Iris pigment epithelial cell (primary cell): Measurements from ENCODE around the gene PRRC2B.
"Not testable (repeated sequence)": the region's sequence is repeated elsewhere in the genome, so short reads cannot be mapped to it uniquely, and the experiment has no call there.

Experiments used
- DNase-seq: peaks from one replicate; pipeline ENCODE4 v3.0.0-alpha.2; 2011; ENCODE audit warnings: low read depth

The PRRC2B gene

GRCh38 chr9:131386281-131386680 is 7.6 kb upstream of the PRRC2B start:
- no peak for DNase-seq

- DNase-seq: no peak
Observed at GRCh38 chr9:131387394-131387793, 6.5 kb upstream of the PRRC2B start.

DNA sequence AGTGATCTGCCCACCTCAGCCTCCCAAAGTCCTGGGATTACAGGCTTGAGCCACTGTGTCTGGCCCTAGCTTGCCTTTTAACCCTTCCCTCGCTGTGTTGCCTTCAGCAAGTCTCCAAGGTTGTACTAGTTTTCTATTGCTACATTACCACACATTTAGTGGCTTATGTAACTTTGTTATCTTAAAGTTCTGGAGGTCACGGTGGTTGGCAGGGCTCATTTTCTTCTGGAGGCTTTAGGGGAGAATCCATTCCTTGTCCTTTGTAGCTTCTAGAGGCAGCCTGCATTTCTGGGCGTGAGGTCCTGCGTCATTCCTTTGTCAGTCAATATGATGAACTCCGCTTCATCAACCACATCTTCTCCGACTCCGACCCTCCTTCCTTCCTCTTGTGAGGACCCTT is 2.9 kb upstream of the PRRC2B start:
- DNase-seq: no peak

DNA sequence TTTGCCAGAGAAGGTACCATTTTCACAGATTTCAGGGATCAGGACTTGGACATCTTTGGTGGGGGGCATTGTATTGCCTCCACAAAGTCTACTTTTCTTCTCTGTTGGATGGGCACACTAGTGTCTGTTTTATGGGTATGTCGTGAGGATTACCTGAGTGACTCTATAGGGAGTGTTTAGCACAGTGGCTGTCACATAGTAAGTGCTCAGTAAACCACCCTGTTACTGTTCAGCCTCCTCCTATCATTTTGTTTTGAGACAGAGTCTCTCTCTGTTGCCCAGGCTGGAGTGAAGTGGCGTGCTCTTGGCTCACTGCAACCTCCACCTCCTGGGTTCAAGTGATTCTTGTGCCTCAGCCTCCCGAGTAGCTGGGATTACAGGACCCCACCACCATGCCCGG is 2.4 kb upstream of the PRRC2B start:
- no peak for DNase-seq

- DNase-seq: no peak
Observed at GRCh38 chr9:131394464-131395156, 724 bp downstream of the PRRC2B start.

DNA sequence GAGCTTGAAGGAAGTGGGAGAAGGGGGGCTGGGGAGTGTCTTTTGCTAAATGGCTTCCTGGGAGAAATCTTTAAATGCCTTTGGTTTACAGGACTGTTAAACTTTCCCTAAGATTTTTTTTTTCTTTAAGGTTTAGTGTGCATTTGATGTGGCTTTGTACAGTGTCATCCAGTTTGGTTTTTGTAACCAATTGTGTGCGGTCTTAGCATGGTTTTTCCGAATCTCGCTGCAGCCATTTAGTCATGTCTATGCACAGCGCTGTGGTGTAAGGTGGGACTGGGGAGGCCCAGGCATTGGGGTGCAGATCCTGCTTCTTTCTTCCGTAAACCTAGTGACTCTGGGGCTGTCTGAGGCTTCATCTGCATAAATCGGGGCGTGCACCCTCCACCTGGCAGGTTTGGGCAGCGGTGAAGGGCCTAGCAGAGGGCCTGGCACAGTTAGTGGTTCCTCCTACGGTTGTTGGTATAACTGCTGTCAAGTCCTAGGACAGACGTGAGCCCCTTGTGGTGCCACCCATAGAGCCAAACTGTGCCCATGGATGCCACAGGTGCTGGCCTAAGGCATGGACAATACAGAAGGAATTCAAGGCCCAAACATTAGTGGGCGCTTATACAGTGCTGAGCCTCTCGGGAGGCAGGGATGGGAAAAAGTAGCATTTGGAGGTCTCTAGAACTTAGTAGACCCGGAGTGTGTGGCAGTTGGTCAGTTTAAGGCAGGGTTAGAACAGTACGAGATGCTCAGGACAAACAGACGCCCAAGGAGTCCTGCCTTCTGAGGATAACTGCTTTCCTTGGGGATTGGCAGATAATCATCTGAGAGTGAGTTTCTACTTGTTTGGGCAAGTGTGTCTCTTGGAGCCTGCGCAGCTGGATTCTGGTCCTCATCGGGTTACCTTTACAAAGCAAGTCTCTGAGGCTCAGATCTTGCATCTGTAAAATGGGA is 1.5 kb downstream of the PRRC2B start:
- no peak for DNase-seq

DNA sequence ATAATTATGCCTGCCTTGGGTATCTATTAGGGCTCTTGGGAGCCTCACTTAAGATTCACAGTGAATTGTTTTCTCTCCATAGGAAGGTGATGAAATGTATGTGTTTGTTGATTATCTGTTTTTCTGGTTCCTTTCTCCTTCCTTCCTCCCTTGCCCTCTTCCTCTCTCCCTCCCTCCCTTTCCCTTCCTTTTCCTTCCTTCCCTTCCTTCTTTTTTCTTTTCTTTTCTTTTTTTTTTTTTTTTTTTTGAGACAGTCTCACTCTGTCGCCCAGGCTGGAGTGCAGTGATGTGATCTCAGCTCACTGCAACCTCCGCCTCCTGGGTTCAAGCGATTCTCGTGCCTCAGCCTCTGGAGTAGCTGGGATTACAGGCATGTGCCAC is 2.2 kb downstream of the PRRC2B start:
- DNase-seq: not testable (repeated sequence)

DNA sequence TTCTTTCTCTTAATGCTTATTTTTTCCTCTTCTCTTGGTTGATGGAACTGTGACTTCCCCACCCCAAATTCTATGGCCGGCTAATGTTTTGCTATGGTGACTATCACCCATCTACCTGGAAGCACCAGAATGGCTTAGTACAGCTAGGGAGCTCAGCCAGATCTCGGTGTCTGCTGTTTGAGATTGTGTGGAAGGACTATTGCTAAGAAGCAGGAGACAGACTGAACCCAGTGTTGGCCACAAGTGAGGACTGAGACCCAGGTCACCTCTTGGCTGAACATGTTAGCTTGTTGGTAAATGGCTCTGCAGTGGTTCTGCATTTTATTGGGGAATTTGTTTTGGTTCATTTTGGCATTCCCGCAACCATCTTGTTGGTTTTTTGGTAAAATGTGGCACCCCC is 2.7 kb downstream of the PRRC2B start:
- no peak for DNase-seq

GRCh38 chr9:131397100-131397790 is 3.4 kb downstream of the PRRC2B start:
- DNase-seq: no peak

- DNase-seq: no peak
Observed at GRCh38 chr9:131398204-131398603, 4.3 kb downstream of the PRRC2B start.

GRCh38 chr9:131399972-131400371 is 6.1 kb downstream of the PRRC2B start:
- no peak for DNase-seq

GRCh38 chr9:131400627-131401026 is 6.7 kb downstream of the PRRC2B start:
- DNase-seq: no peak

- DNase-seq: no peak
Observed at GRCh38 chr9:131402073-131402472, 8.2 kb downstream of the PRRC2B start.

DNA sequence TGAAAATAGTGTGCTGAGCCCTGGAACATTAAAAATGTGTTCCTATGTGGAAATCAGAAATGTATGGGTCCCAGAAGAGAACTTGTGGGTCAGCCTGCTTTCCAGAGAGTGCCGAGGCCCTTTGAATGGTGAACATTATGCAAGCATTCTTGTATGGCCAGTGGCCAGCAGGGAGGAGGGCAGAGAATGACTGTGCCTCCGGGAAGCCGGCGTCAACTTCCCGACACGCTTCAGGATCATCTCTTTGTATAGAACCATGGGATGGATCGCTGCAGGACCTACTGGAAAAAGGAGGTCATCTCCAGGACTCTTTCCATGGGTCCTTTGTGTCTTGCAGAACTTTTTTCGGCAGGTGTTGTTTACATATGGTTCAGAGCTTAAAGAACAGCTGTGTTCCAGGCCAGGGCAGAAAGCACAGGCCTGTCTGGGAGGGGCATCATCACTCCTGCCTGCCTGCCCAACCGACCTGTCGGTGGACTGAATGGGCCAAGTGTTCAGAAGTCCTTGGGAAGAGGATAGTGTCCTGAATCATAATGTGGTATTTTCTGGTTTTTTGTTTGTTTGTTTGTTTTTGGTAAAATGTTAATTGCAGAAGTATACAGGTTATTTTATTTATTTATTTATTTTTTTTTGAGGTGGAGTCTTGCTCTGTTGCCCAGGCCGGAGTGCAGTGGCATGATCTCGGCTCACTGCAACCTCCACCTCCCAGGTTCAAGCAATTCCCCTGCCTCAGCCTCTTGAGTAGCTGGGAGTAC is 9.0 kb downstream of the PRRC2B start:
- DNase-seq: peak; percentile 90

- no peak for DNase-seq
Observed at GRCh38 chr9:131403493-131403773, 9.5 kb downstream of the PRRC2B start.

- no peak for DNase-seq
Observed at GRCh38 chr9:131404581-131404980, 10.7 kb downstream of the PRRC2B start.

DNA sequence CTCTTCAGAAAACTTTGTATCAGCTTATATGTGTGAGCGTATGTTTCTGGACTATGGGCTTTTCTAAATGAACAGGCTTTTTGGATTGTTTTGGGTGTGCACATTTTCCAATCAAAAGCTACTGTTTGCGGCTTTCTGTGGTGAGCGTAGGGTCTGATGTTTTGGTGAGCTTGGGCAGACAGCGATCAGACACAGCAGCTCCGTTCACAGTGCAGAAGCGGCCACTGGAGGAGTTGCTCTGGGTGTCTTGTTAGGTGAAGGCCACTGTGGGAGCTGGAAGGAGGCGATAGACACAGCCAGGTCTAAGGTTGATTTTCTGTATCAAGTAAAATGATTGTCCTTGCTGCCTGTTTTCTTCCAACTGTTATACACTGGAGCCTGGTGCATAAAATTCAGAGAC is 11.1 kb downstream of the PRRC2B start:
- no peak for DNase-seq

GRCh38 chr9:131405428-131405827 is 11.5 kb downstream of the PRRC2B start:
- peak; percentile 86 for DNase-seq

GRCh38 chr9:131405858-131406537 is 12.1 kb downstream of the PRRC2B start:
- no peak for DNase-seq

- DNase-seq: no peak
Observed at GRCh38 chr9:131406563-131407436, 12.9 kb downstream of the PRRC2B start.

DNA sequence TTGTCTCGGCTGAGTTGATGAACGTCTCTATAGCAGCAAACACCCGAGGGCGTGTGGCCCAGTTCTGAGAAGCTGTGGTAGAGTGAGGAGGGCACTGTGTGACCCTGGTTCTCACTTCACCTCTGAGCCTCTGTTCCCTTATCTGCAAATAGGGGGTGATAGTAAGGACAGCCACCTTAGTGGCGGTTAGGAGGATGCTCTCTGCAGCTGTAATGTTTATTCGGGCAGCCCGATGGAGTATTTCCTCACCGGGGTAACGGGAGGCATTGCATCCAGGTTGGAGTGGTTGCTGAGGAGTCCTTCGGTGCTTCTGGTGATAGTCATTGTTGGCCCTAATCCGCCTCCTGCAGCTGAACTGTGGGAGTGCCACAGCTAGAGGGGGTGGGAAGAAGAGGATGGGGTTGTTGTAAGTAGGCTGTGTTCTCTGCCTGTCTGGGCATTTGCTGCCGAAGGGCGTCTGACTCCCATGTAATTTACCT is 13.9 kb downstream of the PRRC2B start:
- DNase-seq: peak; percentile 68
